GM06990 (cell line): Measurements from ENCODE around the gene SHH.

ENCODE experiments used
- DNase-seq: peaks from one replicate; pipeline ENCODE4 v3.0.0-alpha.2; 2011; ENCODE audit not compliant: insufficient read length; ENCODE audit errors: extremely low read depth
- H3K27me3 ChIP-seq: replicated peaks from 2 replicates; pipeline ENCODE4 v1.6.0; 2011; ENCODE audit warnings: low read length; ENCODE audit not compliant: control insufficient read depth, insufficient read depth
- H3K36me3 ChIP-seq: 2 replicates; pipeline ENCODE4 v1.5.1; 2011; ENCODE audit warnings: low read length; ENCODE audit not compliant: control insufficient read depth, insufficient read depth
- H3K4me3 ChIP-seq: replicated peaks from 2 replicates; pipeline ENCODE4 v1.5.1; 2011; ENCODE audit warnings: low read depth, mild to moderate bottlenecking, control low read depth, low read length
- CTCF ChIP-seq: IDR thresholded peaks from 2 replicates; pipeline ENCODE4 v1.5.1; 2011; ENCODE audit warnings: low read length, control low read depth, mild to moderate bottlenecking, inconsistent platforms; ENCODE audit not compliant: insufficient read depth, poor library complexity, severe bottlenecking

The SHH gene

GRCh38 chr7:155800741-155801267 is 11.5 kb downstream of the SHH start:
- DNase-seq: no peak
- H3K27me3 ChIP-seq: no peaks in the 10 kb centered on the region; the same call in none of the 2 replicates
- TF ChIP-seq CTCF: no peak
- H3K4me3 ChIP-seq: no peak overlapping the region
- no peaks in the 10 kb centered on the region for H3K36me3 ChIP-seq

GRCh38 chr7:155800301-155800700 is 12.0 kb downstream of the SHH start:
- Histone ChIP-seq H3K4me3 (no peak overlapping the region), H3K27me3 (no peaks in the 10 kb centered on the region; the same call in none of the 2 replicates), H3K36me3 (no peaks in the 10 kb centered on the region)
- DNase-seq: no peak
- no peak for TF ChIP-seq CTCF

GRCh38 chr7:155799514-155799913 is 12.7 kb downstream of the SHH start:
- Histone ChIP-seq H3K36me3 (no peaks in the 10 kb centered on the region), H3K4me3 (no peak overlapping the region), H3K27me3 (no peaks in the 10 kb centered on the region; the same call in none of the 2 replicates)
- no peak for DNase-seq
- no peak for TF ChIP-seq CTCF

GRCh38 chr7:155798673-155799439 is 13.4 kb downstream of the SHH start:
- no peak for DNase-seq
- H3K4me3 ChIP-seq: no peak overlapping the region
- no peaks in the 10 kb centered on the region; the same call in none of the 2 replicates for H3K27me3 ChIP-seq
- no peaks in the 10 kb centered on the region for H3K36me3 ChIP-seq
- no peak for TF ChIP-seq CTCF

GRCh38 chr7:155797262-155798250 is 14.7 kb downstream of the SHH start:
- no peaks in the 10 kb centered on the region; the same call in 1 of the 2 replicates for H3K27me3 ChIP-seq
- no peak overlapping the region for H3K4me3 ChIP-seq
- no peak for DNase-seq
- no peaks in the 10 kb centered on the region for H3K36me3 ChIP-seq
- no peak for TF ChIP-seq CTCF
